HTR-8/SVneo (cell line): ENCODE data around the gene PJVK.
"Not testable (repeated sequence)": the region's sequence is repeated elsewhere in the genome, so short reads cannot be mapped to it uniquely, and the experiment has no call there.

Experiments used
- DNase-seq: peaks from one replicate; pipeline ENCODE4 v3.0.0; 2011; ENCODE audit warnings: low spot score, mixed read lengths; ENCODE audit not compliant: insufficient read length
- FAIRE-seq: peaks from 2 replicates; lab custom pipeline; 2011; peaks lifted over from hg19 to GRCh38; lab: Jason Lieb, UNC

Gene PJVK

GRCh38 chr2:178450774-178451525 is at the start of gene PJVK, which contains the start of gene PRKRA:
PJVK (plus strand) TSS chr2:178451378; CDS start chr2:178453410, 2,032 bp downstream.
PRKRA (minus strand) TSS chr2:178451175; CDS start chr2:178451030, 145 bp downstream.
- DNase-seq: peak; percentile 91
- FAIRE-seq: peak; percentile 91

- DNase-seq: no peak
- no peak for FAIRE-seq
Measured at GRCh38 chr2:178401994-178402437, 49.2 kb upstream of the PJVK start.

GRCh38 chr2:178403671-178404306 is 47.4 kb upstream of the PJVK start:
- DNase-seq: no peak
- no peak for FAIRE-seq

- FAIRE-seq: peak; percentile 48
Measured at GRCh38 chr2:178404368-178404767, 46.8 kb upstream of the PJVK start.

GRCh38 chr2:178409261-178409660 is 41.9 kb upstream of the PJVK start:
- DNase-seq (no peak), FAIRE-seq (no peak)

More at GRCh38 chr2:178404368-178404767, 46.8 kb upstream of the PJVK start:
- no peak for DNase-seq

- DNase-seq (no peak), FAIRE-seq (no peak)
Measured at GRCh38 chr2:178412047-178412446, 39.1 kb upstream of the PJVK start.

- not testable (repeated sequence) for FAIRE-seq, DNase-seq
Measured at GRCh38 chr2:178412453-178412852, 38.7 kb upstream of the PJVK start.

- FAIRE-seq (no peak), DNase-seq (peak; percentile 61)
Measured at GRCh38 chr2:178413472-178414265, 37.5 kb upstream of the PJVK start.

- FAIRE-seq: no peak
- DNase-seq: peak; percentile 90
Measured at GRCh38 chr2:178414266-178415247, 36.6 kb upstream of the PJVK start.

- DNase-seq (no peak), FAIRE-seq (no peak)
Measured at GRCh38 chr2:178415979-178416378, 35.2 kb upstream of the PJVK start.

- FAIRE-seq (no peak), DNase-seq (no peak)
Measured at GRCh38 chr2:178417916-178418315, 33.3 kb upstream of the PJVK start.

- FAIRE-seq (no peak), DNase-seq (no peak)
Measured at GRCh38 chr2:178418426-178418825, 32.8 kb upstream of the PJVK start.

- FAIRE-seq (no peak), DNase-seq (no peak)
Measured at GRCh38 chr2:178419123-178419522, 32.1 kb upstream of the PJVK start.

- no peak for FAIRE-seq
- DNase-seq: no peak
Measured at GRCh38 chr2:178420463-178420999, 30.6 kb upstream of the PJVK start.

- DNase-seq (no peak), FAIRE-seq (no peak)
Measured at GRCh38 chr2:178422097-178422496, 29.1 kb upstream of the PJVK start.

GRCh38 chr2:178423746-178424145 is 27.4 kb upstream of the PJVK start:
- not testable (repeated sequence) for DNase-seq, FAIRE-seq

- DNase-seq: no peak
- FAIRE-seq: no peak
Measured at GRCh38 chr2:178425255-178425827, 25.8 kb upstream of the PJVK start.

GRCh38 chr2:178426388-178426787 is 24.8 kb upstream of the PJVK start:
- FAIRE-seq: no peak

GRCh38 chr2:178427458-178427857 is 23.7 kb upstream of the PJVK start:
- DNase-seq (no peak), FAIRE-seq (no peak)

More at GRCh38 chr2:178426388-178426787, 24.8 kb upstream of the PJVK start:
- DNase-seq: no peak
